Measurements from ENCODE around the gene SLC6A3.

SLC6A3 gene

GRCh38 chr5:1409381-1410110 lies 35.7 kb downstream of the SLC6A3 start:
- DNase-seq (ENCODE audit: low read depth in 2 of 3, low spot score in 1 of 3), result no peak

GRCh38 chr5:1406681-1407640 lies 38.3 kb downstream of the SLC6A3 start:
- DNase-seq (ENCODE audit: low read depth in 2 of 3, low spot score in 1 of 3), result no peak

DNA sequence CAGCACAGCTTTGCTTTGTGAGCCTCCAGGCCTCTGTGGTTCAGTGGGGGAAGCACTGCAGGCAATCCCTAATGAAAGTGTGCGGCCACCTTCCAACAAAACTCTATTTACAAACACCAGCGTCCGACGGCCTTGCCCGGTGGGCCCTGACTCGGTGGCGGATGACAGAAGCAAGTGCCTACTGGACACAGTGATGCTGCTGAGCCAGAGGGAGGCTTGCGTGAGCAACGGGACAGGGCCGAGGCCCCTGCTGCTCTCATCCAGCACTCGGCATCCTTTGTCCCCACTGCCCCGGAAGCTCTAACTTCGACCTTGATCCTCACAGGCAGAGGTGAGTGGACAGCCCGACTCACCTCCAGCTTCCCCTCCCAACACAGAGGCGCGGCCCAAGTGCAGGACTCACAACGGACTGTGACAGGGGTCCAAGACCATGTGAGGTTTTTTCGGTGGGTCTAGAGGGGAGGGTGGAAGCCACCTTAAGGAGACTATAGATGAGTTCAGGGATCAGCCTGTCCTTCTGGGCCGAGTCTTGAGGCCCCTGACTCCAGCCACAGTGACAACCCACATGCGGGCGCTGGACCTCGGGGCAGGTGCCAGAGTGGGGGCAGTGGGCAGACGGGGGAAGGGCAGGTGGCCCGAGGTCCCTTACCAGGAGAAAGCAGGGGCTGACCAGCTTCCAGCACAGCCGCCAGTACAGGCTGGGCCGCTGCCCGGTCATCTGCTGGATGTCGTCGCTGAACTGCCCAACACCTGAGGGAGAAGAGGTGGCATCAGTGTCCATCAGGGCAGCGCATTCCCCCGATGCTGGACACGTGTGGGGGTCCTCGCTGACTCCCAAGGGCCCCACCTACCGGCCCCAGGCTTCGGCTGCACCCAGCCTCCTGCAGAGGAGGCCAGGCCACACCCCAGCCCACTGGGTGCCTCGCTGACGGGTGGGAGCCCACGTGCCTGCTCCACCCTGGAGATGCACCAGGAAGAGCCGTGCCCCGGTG lies 39.4 kb downstream of the SLC6A3 start:
- no peak for DNase-seq (ENCODE audit: low read depth in 2 of 3, low spot score in 1 of 3)

DNA sequence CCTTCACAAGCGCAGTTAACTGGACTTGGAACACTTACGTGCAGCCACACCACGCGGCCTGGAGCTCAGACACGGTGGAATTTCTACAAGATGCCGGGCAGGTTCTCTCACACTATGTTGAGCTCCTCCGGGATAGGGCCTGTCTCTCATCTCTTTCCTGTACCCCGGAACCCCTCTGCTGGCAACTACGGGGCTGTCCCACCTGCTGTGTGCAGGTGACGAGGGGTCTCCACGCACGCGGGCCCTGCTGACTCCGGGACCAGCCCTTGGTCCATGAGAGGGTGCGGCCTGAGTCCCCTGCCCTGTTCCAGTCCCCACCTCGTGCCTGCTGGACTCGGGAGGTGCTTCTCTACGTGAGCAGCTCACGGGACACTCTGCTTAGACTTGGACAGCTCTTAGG lies 40.1 kb downstream of the SLC6A3 start:
- DNase-seq (ENCODE audit: low read depth in 2 of 3, low spot score in 1 of 3), result no peak

DNA sequence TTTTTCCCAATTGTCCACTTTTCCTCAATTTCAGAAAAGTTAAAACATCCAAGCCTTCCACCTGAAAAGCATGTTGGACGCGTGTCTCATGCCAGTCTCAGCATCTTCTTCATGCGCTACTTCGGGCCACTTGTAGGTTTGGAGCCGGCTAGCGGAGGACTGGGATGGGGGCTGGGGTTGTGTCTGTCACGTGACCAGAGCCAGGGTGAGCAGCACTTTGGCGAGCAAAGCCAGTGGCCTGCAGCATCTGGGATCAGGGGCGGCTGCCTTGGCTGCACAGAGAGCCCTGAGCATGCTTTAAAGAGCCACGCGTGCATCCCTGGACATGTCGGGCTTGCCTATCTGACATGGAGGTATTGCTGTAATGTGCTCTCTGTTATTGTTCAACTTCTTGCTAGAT lies 41.2 kb downstream of the SLC6A3 start:
- no peak for DNase-seq (ENCODE audit: low read depth in 2 of 3, low spot score in 1 of 3)

GRCh38 chr5:1402611-1403255 lies 42.5 kb downstream of the SLC6A3 start:
- DNase-seq (ENCODE audit: low read depth in 2 of 3, low spot score in 1 of 3), result no peak

DNA sequence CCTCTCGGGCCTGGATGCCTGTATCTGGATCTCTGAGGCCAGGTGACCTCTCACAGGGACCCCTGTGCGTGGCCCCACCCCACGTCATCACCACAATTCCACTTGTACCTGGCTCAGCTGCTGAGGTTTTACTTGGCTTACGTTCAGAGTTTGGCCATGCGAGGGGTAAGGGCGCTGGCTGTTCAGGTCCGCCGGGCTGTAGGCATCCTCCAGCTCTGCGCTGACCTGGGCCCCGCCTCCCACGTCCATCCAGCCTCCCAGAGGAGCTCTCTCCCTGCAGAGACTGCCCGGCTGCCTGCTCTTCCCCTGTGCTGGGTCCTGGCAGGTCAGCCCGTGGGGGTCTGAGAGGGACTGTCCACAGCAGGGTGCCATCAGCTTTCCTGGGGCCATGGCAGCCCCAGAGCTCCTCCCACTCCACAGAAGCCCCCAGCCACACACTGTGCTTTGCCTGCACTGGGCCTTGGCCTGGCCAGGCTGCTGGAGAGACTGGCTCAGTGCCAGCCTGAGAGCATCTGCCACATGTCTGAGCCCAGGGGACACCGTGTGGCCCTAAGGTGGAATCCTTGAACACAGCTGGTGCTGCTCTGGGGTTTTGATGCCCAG lies 43.6 kb downstream of the SLC6A3 start:
- DNase-seq (ENCODE audit: low read depth in 2 of 3, low spot score in 1 of 3), result no peak

DNA sequence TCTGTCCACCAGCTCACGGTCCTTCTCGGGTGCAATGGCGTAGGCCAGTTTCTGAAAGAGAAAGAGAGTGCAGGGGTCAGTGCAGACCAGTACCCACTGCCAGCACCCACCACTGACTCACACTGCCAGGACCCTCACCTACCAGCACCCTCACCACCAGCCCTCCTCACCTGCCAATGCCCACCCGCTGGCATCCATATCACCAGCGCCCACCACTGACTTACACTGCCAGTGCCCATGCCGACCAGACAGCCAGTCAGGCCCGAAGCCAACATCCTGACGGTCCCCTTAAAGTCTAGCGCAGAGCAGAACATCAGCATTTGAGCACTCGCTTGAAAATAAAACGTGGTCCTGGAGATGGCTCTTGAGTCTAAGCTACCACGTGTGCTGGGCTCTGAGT lies 44.3 kb downstream of the SLC6A3 start:
- DNase-seq (ENCODE audit: low read depth in 2 of 3, low spot score in 1 of 3), result no peak

DNA sequence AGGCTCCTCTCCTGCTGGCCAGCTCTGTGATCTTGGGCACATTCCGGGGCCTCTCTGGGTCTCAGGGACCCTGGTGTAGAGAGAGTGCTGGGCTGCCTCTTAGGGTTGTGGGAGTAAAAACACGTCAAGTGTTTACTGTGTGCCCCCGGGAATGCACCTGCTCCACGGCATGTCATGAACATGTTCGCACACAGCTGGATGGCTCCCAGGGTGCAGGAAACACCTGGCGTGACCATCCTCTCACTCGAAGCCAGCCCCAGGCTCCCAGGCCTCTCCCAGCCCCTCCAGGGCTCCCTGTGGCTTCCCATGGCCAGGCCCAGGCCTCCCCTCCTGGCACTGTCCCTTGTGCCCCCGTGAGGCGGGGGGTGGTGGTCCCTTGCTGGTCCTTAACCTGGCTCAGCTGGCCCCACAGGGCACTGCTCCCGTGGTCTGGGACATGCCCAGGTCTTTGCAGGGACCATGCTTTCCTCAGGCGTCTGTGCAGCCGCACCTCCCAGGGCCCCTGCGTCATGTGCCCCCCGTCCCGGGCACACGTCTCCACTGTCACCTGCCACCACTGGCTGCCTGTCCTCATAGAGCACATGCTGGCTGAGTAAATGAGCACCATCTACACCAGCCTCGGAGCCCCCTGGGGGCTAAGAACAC lies 44.9 kb downstream of the SLC6A3 start:
- DNase-seq (ENCODE audit: low read depth in 2 of 3, low spot score in 1 of 3), result no peak

DNA sequence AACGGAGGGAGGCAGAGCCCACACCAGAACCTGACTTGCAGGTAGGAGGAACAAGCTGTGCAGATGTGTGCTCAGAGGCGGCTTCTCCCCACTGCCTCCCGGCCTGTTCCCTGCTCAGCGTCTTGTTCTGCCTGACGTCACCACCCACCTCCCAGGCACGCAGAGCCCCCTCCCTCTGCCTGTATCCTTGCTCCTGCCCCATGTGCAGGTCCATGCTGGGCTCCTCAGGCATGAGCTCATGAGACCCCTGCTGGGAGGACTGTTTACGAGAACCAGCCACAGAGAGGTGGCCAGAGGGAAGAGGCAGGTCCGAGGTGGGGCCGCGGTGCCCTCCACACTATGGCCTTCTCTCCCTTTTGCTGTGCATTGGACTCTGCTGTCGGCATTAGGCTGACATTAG lies 45.5 kb downstream of the SLC6A3 start:
- DNase-seq (ENCODE audit: low read depth in 2 of 3, low spot score in 1 of 3), result no peak

DNA sequence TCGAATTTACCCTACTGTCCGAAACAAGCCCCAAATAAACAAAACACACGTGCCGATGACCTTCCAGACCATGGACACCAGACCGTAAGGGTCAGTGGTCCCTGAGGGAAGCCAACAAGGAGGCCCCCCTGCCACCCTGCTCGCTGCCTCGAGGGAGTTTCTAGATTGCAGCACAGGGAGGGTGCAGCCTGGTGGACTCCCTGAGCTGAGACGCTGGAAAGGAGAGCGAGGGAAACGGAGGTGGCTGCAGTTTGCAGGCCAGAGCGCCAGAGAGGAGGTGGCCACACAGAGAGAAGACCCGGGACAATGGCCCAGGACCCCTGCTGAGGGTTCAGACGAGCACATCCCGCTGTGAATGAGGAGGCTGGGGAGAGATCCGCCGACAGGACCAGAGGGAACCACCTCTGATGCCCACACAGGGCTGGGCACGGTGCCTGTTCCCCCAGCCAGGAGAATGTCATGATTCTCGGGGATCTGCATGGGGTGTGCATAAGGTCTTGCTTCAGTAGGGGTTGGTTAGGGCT lies 48.9 kb downstream of the SLC6A3 start:
- no peak for DNase-seq (ENCODE audit: low read depth in 2 of 3, low spot score in 1 of 3)

DNA sequence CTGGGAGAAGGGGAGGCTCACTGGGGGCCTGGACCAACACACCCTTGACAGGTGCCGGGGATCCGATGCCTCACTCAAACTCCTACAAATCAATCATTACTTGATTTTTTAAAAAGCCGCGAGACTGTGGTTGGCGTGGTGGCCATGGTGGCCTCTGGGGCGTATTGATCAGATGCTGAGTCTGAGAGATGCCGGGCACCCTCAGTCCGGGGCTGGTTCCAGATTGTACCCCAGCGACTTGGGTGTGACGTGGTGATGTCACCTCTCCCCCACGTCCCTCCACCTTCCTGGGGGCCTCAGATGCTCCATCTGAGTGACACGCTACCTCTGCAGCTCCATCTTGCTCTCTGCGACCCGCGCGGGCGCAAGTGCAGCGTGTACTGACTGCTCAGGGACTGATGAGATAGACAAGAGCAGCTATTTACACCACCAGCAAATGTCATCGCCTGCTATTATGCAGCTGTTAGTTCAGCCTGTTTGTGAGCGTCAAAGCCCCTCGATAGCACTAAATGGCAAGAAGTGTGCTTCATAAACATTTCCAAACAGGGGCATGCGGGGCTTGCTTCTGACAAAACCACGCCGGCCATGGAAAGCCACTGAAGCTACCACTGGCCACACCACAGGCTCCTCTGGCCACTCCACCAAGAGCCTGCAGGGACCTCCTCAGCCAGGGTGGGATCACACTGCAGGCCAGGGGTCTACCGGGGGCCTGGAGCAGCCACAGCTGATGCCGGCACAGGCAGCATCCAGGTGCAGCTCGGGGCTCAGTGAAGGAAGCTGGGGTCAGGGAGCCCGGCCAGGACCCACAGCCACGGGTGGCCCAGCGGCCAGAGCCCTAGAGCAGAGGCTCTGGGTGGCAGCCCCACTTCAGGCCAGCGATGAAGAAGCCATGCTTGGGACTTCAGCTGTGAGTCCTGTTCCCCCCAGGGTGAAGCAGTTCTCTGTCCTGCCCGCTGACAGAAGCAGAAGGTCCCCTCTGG lies 50.1 kb downstream of the SLC6A3 start:
- no peak for DNase-seq (ENCODE audit: low read depth in 2 of 3, low spot score in 1 of 3)

- no peak for DNase-seq (ENCODE audit: low read depth in 2 of 3, low spot score in 1 of 3)
Measured at GRCh38 chr5:1393571-1394501, 51.4 kb downstream of the SLC6A3 start.

DNA sequence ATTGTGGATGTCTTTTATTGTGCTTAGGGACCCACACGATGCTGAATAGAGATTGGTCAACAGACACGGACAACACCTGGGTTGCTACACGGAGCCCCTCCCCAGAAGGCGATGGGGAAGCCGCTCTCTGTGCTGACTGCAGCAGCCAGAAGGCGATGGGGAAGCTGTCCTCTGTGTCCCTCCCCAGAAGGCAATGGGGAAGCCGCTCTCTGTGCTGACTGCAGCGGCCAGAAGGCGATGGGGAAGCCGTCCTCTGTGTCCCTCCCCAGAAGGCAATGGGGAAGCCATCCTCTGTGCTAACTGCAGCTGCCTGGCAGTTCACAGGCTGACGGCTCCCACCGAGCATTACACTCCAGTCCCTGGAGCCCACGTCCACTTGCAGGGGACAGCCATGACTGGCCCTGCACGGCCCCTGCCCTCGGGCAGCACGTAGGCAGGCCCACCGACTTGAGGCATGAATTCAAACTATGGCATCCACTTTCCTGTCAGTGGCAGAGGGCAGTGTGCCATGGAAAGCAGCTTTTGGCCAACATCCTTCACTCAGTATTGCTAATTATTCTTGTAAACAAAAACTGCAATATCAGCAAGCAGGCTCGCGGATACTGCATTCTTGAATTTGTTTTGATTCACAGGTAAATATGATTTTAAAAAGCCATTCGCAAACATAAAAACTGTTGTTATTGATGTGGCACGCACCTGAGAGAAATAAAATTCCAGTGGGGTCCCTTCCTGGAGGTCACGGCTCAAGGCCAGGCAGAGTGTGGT lies 52.3 kb downstream of the SLC6A3 start:
- DNase-seq (ENCODE audit: low read depth in 2 of 3, low spot score in 1 of 3), result no peak

DNA sequence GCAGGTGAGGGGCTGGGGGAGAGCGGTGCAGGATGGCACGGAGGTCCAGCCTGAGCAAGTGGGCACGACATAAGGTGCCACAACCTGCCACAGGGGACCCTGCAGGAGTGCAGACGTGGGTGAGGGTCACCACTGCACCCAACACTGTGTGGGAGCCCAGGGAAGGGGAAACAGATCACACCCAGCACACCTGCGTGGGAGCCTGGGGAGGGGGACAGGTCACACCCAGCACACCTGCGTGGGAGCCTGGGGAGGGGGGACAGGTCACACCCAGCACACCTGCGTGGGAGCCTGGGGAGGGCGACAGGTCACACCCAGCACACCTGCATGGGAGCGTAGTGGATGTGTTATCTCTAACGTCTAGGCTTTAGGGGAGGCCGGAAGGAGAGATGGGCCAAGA lies 53.0 kb downstream of the SLC6A3 start:
- no peak for DNase-seq (ENCODE audit: low read depth in 2 of 3, low spot score in 1 of 3)

- DNase-seq (ENCODE audit: low read depth in 2 of 3, low spot score in 1 of 3), result no peak
Measured at GRCh38 chr5:1391691-1392090, 53.5 kb downstream of the SLC6A3 start.

All from stimulated activated CD4-positive, alpha-beta T cell treated with anti-CD3 and anti-CD28 coated beads, Interleukin-12 subunit alpha, Interleukin-12 subunit beta, amount 100 ng/mL, for 48 hours (primary cell).